Tibial artery (tissue), 4 donors: ENCODE measurements around the gene KIAA0319L.

Experiments used
- DNase-seq, 2 donors: peaks; one replicate each; pipeline ENCODE4 v3.0.0-alpha.2; 2019
- H3K27ac ChIP-seq, 2 donors: fragments of 200-600 bp; sonication (generic) in 1 of 2; 1 replicate in 1 of 2; 2 replicates in 1 of 2; pipeline ENCODE4 v1.5.1; 2018 to 2019; ENCODE audit warnings: mild to moderate bottlenecking in 1 of 2
- H3K27me3 ChIP-seq, 2 donors: fragments of 200-600 bp; sonication (generic) in 1 of 2; one replicate each; pipeline versions ENCODE4 v1.5.1 to v1.6.0; 2016 to 2019
- H3K36me3 ChIP-seq, 3 donors: fragments of 200-600 bp; sonication (generic) in 2 of 3; one replicate each; pipeline ENCODE4 v1.5.1; 2016 to 2019; ENCODE audit warnings: mild to moderate bottlenecking in 2 of 3
- H3K4me1 ChIP-seq, 4 donors: fragments of 200-600 bp; sonication (generic) in 2 of 4; 1 replicate in 3 of 4; 2 replicates in 1 of 4; pipeline ENCODE4 v1.5.1; 2016 to 2019
- H3K4me3 ChIP-seq, 2 donors: fragments of 200-600 bp; sonication (generic) in 1 of 2; 1 replicate in 1 of 2; 2 replicates in 1 of 2; pipeline ENCODE4 v1.5.1; 2018 to 2019; ENCODE audit warnings: mild to moderate bottlenecking in 2 of 2
- H3K9me3 ChIP-seq, 3 donors: fragments of 200-600 bp; sonication (generic) in 1 of 3; one replicate each; pipeline ENCODE4 v1.5.1; 2016 to 2019
- intact Hi-C: fragments of 100-400 bp; cut with DNase I; formaldehyde crosslinking; loops from one replicate; pipeline ENCODE4 v1.15.0; 2023; ENCODE audit warnings: low total_unique reads
- TF ChIP-seq, protein P1 (sequence below), 2 experiments: fragments of 200-600 bp in 1 of 2; fragments of 450-650 bp in 1 of 2; IDR thresholded peaks; one replicate each; pipeline ENCODE4 v1.5.1; 2017 to 2019; ENCODE audit warnings: antibody characterized with exemption in 2 of 2, mild to moderate bottlenecking in 1 of 2, moderate library complexity in 1 of 2

KIAA0319L gene

DNA sequence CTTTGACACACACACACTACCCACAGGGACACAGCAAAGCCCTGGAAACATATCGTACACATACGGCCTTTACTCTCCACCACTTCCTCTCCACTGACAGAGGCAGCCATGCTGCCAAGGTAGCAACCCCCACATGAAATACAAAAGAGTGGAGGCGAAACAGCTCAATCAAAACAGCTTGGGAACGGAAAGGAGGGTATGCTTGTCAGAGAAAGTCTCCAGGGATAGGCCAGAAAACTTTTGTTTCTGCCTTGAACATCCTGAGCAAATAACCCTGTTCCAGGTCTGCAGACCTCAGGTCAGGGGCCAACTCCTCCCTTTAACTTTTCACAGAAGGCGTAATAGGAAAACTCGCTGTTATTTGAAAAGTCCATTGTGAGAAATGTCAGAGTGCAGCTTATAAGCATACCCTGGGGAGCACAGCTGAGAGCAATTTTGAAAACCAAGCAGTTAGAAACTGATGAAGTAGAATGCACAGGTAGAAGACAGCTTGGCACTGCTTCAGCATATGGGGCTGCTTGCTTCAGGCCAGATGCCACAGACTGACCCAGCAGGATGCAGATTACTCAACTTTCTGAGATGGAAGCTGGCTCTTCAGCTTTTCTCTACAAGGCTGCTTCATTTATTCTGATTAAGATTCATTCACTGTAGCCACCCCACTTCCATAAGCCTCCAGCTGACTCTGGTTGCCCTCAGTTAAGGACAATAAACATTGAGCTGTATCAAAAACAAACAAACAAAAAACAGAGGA lies 18.0 kb downstream of the KIAA0319L start:
- Histone ChIP-seq H3K4me1 (peaks cover 0 to 59% (median 38%) of the 10 kb centered on the region in 4 donors), H3K27ac (peak overlapping the region; percentile 61 to 68), H3K9me3 (no peaks in the 10 kb centered on the region), H3K27me3 (no peaks in the 10 kb centered on the region), H3K36me3 (no peaks in the 10 kb centered on the region), H3K4me3 (no peak overlapping the region)
- TF ChIP-seq, protein P1, sequence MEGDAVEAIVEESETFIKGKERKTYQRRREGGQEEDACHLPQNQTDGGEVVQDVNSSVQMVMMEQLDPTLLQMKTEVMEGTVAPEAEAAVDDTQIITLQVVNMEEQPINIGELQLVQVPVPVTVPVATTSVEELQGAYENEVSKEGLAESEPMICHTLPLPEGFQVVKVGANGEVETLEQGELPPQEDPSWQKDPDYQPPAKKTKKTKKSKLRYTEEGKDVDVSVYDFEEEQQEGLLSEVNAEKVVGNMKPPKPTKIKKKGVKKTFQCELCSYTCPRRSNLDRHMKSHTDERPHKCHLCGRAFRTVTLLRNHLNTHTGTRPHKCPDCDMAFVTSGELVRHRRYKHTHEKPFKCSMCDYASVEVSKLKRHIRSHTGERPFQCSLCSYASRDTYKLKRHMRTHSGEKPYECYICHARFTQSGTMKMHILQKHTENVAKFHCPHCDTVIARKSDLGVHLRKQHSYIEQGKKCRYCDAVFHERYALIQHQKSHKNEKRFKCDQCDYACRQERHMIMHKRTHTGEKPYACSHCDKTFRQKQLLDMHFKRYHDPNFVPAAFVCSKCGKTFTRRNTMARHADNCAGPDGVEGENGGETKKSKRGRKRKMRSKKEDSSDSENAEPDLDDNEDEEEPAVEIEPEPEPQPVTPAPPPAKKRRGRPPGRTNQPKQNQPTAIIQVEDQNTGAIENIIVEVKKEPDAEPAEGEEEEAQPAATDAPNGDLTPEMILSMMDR (IDR thresholded peaks at IDR 0.05), result no peak
- no peak for DNase-seq
- intact Hi-C loops, result no loop called here

DNA sequence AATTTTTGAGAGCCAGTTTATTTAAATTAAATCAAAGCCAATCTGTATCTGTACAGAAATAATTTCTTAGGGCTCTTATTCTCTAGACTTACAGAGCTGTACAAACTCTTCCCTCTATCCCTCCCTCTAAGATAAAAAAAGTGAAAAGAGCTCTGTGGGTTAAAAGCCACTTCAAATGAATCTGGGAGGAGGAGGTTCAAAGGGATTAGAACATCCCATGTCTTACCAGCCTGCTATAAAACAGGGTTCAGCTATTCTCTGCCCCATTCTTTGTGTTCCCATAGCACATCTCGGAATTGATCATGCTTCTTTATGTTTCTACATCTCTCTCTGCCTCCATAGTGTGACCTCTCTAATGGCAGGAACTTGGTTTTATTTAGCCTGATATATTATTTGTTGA lies 19.4 kb downstream of the KIAA0319L start:
- H3K9me3 ChIP-seq, result no peaks in the 10 kb centered on the region
- H3K27me3 ChIP-seq, result no peaks in the 10 kb centered on the region
- TF ChIP-seq, protein P1 (IDR thresholded peaks at IDR 0.05), result no peak
- peaks cover 0 to 67% (median 42%) of the 10 kb centered on the region in 4 donors for H3K4me1 ChIP-seq
- H3K4me3 ChIP-seq, result no peak overlapping the region
- intact Hi-C loops, result no loop called here
- H3K27ac ChIP-seq, result peak overlapping the region; percentile 55 to 68
- DNase-seq, result no peak
- H3K36me3 ChIP-seq, result no peaks in the 10 kb centered on the region

DNA sequence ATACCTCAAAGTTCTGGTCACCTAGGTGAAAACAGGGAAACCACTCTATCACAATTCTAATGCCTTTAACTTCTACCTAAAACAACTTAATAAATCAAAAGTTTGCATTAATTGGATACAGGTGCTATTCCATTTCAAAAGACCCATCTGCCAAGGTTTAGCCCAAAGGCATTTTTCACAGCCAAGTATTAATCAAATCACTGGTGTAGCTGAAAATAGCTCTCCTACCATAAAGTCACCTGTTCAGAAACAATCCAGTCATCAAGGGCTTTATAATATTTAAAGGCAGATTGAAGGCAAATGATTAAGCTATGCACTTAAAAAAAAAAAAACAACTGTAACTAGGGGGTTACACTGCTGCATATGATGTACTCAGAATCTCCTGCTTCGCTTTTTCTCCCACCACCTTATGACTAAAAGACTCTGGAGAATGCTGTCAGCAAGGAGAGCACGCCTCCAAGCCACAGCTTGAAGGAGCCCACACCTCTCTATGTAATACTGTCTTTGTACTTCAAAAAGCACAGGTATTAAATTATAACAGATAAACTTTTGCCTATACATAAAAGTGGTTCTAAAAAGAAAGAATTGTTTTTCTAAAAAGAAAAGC lies 20.5 kb downstream of the KIAA0319L start:
- H3K4me3 ChIP-seq, result no peak overlapping the region
- no peaks in the 10 kb centered on the region for H3K36me3 ChIP-seq
- intact Hi-C loops, result no loop called here
- no peak for DNase-seq
- TF ChIP-seq, protein P1 (IDR thresholded peaks at IDR 0.05), result no peak
- H3K4me1 ChIP-seq, result peaks cover 0 to 71% (median 51%) of the 10 kb centered on the region in 4 donors
- H3K9me3 ChIP-seq, result no peaks in the 10 kb centered on the region
- no peaks in the 10 kb centered on the region for H3K27me3 ChIP-seq
- H3K27ac ChIP-seq, result no peak overlapping the region

DNA sequence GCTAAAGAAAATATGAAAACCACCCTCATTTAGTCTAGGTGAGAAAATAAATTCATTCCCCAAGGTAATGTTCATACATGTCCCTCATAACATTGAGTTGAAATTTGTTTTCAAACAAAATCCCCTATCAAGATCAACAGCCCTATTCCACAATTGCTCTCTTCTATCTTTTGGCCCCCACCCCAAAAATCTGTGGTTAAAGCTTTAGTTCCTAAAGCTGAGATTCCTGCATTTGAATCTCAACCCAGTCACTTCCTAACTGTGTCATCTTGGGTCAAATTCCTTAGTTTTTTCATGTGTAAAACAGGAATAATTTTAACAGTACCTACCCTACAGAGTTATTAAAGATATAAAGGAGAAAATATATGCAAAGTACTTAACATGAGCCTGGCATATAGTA lies 22.0 kb downstream of the KIAA0319L start:
- intact Hi-C loops, result no loop called here
- Histone ChIP-seq H3K27me3 (no peaks in the 10 kb centered on the region), H3K36me3 (peaks cover 0 to 9% (median 4%) of the 10 kb centered on the region in 3 donors), H3K4me1 (peaks cover 0 to 62% (median 47%) of the 10 kb centered on the region in 4 donors), H3K4me3 (no peak overlapping the region), H3K9me3 (no peaks in the 10 kb centered on the region), H3K27ac (no peak overlapping the region)
- TF ChIP-seq, protein P1 (IDR thresholded peaks at IDR 0.05), result no peak
- DNase-seq, result no peak

DNA sequence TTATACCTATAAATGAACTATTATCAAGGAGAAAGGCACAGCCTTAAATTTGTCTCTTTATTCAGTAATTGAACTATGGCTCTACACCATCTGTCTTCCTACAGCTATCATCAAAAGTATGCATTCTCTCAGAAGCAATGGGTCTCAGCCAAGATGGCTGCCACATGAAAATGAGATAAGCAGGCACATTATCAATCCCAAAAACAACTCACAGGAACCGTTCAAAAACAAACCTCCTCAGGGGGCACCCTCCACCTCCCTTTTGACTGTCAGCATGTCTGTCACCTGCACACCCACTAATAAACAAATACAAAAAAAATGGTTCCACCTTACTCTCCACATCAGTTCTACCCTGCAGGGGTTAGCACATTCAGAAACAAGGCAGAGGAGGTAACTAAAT lies 23.6 kb downstream of the KIAA0319L start:
- Histone ChIP-seq H3K27ac (no peak overlapping the region), H3K4me1 (peaks cover 0 to 46% (median 30%) of the 10 kb centered on the region in 4 donors), H3K36me3 (peaks cover 0 to 9% (median 4%) of the 10 kb centered on the region in 3 donors), H3K9me3 (no peaks in the 10 kb centered on the region), H3K27me3 (no peaks in the 10 kb centered on the region), H3K4me3 (no peak overlapping the region)
- DNase-seq, result no peak
- TF ChIP-seq, protein P1 (IDR thresholded peaks at IDR 0.05), result no peak
- intact Hi-C loops, result no loop called here
